Measurements from ENCODE around the gene OTC.

Gene OTC

DNA sequence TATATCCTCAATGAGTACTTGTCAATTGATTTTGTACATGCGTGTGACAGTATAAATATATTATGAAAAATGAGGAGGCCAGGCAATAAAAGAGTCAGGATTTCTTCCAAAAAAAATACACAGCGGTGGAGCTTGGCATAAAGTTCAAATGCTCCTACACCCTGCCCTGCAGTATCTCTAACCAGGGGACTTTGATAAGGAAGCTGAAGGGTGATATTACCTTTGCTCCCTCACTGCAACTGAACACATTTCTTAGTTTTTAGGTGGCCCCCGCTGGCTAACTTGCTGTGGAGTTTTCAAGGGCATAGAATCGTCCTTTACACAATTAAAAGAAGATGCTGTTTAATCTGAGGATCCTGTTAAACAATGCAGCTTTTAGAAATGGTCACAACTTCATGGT is at the start of gene OTC:
Gene OTC, plus strand, starts transcription at position 243 of the 400 bp plus-strand sequence. Its CDS starts 93 bp downstream, at position 336.
- DNase-seq (ENCODE audit: low spot score) = no peak

DNA sequence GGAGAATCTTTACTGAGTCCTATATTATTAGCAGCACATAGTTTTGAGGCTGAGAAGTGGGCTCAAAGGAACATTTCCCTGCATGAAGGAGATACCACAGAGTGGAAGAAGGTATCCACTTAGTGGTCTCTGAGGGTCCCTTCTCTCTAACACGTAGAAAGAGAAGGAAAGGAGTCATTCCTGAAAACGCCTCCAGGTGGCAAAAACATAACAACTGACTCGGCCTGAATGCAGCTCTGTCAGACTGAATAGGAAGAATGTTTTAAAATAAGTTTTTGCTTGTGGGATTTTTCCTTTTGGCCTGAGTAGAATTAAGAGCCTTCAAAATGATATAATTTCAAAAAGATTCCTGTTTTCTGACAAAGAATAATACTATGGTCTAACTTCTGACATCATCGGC is 48.4 kb upstream of the OTC start:
- DNase-seq (ENCODE audit: low spot score) = no peak

DNA sequence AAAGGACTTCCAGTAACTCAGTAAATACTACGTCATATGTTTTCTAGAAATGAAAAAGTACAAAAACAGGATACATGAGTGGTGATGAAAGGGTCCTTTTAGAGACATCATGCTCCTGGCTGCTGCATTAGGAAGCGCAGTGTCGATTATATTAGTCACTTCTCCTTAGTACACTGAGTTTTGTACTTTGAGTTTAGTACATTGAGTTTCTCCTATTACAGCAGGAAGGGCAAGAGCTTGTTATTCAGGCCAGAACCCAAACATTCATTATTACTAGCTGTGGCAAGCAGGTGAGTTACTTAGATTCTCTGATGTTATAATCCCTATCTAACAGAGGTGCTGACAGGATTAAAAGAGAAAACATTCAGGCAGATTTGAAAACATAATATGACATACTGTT is 46.4 kb upstream of the OTC start:
- DNase-seq (ENCODE audit: low spot score) = no peak

DNA sequence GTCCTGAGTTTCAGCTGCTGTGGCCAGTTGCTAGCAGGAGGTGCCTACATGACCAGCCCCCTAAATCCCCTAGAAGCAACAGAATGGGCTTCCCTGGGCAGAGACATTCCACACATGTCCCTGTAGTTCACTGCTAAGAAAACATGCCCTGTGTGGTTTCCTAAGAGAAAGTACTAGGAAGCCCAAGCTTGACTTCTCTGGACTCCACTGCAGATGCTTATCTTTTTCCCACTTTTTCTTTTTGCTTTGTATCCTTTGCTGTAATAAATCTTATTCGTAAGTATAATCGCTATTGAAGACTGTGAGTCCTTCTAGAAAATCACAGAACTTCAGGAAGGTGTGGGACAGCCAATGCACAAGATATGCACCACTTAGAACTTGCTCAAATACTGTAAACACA is 40.7 kb upstream of the OTC start:
- DNase-seq (ENCODE audit: low spot score) = no peak

DNA sequence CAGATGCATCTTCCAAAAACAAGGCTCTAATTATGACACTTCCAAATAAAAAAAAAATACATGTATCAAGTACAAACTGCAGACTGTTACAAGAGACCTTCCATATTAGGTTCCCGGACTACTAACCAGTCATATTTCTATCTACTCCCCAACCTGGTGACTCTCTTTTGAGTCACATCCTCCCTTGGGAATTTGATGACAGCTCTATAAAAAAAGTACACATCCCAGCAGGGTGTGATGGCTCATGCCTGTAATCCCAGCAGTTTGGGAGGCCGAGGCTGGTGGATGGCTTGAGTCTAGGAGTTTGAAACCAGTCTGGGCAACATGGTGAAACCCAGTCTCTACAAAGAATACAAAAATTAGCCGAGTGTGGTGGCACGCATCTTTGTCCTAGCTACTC is 40.0 kb upstream of the OTC start:
- no peak for DNase-seq (ENCODE audit: low spot score)

DNA sequence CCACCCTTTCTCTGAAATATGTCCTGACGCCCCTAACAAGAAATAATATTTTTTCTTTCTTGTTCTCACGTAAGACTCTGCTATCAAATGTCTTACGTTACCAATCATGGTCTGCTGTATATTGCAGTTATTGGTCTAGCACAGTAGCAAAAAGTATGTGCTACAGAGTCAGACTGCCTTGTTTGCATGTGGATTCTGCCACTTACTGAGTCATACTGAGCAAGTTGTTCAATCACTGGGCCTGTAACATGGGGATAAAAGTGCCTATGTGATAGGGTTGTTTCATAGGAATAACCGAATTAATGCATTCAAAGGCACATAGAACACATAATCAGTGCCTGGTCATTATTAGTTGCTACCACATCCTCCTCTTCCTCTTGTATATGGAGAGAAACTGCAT is 39.2 kb upstream of the OTC start:
- no peak for DNase-seq (ENCODE audit: low spot score)

DNA sequence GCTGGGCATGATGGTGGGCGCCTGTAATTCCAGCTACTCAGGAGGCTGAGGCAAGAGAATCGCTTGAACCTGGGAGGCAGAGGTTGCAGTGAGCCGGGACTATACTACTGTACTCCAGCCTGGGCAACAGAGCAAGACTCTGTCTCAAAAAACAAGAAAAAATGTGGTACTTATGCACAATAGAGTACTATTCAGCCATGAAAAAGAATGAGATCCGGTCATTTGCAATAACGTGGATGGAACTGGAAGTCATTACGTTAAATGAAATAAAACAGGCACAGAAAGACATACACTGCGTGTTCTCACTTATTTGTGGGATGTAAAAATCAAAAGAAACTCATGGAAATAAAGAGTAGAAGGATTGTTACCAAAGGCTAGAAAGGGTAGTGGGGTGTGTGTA is 37.2 kb upstream of the OTC start:
- DNase-seq (ENCODE audit: low spot score) = no peak

DNA sequence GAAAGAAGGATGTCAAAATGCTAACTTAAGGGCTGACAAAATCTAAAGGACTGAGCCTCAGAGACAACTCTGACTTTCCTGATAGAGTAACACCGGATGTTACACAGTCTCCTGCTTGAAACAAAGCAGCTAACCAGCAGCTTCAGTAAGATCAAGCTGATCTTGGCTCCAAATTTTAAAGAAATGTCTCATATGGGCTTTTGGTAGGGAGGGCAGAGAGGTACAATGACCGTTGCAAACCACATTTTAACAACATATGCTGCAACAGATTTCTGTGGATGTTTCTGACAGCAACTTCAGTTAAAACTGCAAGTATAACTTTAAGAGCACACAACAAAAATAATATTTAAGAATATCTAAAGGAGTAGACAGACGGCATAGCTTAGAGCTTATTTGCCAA is 34.2 kb upstream of the OTC start:
- no peak for DNase-seq (ENCODE audit: low spot score)

DNA sequence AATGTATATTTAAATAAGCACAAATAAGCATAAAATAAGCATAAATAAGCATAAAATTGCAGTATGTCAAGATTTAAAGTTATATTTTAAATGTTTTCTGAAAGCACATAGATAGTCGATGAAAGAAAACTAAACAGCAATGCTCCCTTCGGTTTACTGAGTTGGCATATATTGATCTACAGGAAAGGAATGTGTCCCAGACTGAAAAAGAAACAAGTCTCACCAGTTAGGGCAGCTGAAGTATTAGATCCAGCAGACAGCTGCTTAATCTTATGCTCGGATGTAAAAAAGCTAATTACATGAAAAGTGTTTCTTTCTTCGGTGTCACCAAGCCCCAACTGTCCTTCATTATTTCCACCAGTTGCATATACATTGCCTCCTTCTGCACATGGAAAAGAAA is 33.8 kb upstream of the OTC start:
- no peak for DNase-seq (ENCODE audit: low spot score)

DNA sequence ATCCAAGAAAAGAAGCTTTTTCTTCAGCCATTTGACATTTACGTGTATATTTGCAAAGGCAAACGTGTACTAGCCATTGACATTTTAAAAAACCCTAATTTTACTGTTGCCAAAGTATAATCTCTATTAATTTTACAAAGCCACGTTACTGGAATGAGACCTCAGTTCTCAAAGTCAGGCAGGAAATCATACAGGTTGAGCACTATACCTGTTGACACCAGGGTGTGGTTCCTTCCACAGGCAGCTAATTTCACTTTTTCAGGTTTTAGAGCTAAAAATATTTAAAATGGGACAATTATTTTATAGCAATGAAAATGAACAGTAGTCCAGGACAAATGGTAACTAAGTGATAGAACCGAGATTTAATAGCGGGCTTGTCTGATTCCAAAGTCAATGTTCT is 31.6 kb upstream of the OTC start:
- DNase-seq (ENCODE audit: low spot score) = no peak

DNA sequence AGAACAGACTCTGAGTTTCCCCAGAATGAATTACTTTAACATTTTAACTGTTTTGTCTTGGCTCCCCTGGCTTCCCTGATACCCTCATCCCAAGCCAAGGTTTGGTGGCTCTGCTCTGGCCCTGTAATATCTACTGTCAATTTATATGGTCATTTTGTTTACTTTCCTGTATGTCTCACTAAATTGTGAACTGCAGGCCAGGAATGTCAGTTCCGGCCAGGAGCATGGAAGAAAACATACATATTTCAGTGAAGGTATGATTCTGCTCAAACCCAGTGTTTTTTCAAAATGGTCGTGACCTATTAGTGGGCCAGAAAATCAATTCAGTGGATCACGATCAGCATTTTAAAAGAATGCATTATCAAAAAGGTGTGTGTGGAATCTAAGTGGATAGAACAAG is 26.3 kb upstream of the OTC start:
- DNase-seq (ENCODE audit: low spot score) = no peak

DNA sequence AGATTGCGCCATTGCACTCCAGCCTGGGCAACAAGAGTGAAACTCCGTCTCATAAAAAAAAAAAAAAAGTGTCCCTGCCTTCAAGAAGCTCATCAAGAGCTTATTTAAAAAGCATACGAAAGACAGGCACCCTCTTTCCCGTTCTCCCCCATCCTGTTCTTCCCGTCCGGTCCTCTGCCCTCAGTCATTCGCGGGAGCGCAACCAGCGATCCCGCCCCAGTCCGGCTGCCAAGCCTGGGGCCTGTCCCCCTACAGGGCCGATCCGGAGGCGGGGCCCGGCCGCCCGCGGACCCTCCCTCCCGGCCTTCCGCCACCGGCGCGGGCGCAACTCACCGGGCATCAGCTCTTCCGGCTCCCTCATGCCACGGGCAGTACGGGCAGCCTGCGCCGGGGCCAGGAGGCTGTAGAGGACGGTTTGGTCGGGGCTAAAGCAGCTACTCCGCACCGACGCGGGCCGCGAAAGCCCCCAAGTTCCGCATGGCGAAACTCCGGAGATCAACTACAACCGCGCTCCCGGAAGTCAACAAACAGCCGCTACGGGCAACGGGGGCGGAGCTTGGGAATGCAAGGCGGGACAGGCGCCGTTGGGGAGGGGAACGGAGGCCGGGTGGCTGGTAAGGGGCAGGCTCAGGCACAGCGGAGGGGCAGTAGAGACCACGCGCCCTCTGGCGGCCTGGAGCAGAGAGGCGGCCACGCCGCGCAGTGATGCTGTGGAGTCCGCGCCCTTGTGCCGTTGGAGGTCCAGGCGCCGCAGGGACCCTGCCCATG is 25.2 kb upstream of the OTC start, which contains the start of gene RPGR:
Gene RPGR, minus strand, starts transcription at position 503 of the 768 bp plus-strand sequence. Its CDS starts 142 bp downstream, at position 361.
- peak; percentile 91 for DNase-seq (ENCODE audit: low spot score)

DNA sequence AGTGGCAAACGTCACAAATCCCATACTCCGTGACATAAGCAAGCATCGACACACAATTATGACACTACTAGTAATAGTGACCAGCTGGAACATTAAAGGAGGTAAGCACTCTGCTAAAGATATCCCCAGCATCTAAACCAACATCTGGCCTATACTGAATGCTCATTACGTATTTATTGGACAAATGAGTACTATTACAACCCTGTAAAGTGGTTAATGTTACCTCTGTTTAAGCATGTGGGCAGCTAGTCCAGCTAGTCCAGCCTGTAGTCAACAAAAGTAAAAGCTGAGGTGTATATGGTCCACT is 24.7 kb upstream of the OTC start:
- DNase-seq (ENCODE audit: low spot score) = no peak

DNA sequence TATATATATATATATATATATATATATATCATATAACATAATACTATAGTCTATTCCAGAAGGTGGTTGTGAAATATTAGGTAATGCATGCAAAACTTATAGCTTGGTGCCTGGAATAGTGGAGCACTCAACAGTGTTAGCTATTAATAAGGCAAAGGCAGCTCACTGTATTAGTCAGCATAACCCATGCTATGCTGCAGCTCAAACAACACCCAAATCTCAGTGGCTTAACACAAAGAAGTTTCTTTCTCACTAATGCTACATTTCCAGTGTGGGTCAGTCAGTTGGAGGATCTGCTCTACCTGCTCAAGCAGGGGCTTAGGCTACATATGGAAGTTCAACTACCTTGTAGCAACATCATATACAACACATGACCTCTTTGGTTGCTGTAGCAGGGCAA is 19.9 kb upstream of the OTC start:
- no peak for DNase-seq (ENCODE audit: low spot score)

DNA sequence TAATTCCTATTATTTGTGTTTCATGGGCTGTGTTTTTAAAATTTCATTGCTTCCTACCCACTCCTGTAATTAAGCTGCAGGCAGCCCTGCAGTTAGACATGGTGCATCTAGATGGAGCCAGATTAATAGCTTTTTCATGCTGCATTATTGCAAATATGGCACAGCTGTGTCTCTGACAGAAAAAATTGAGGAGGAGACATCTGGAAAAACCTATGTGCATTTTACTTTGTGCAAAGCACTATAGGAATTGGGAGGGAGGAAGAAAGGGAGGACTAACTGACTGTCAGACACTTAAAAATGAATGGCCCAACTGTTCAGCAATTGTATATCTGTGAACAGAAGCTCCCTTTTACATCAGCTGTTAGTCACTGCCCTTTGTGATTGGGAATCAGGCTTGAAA is 17.0 kb upstream of the OTC start:
- DNase-seq (ENCODE audit: low spot score) = peak; percentile 11

DNA sequence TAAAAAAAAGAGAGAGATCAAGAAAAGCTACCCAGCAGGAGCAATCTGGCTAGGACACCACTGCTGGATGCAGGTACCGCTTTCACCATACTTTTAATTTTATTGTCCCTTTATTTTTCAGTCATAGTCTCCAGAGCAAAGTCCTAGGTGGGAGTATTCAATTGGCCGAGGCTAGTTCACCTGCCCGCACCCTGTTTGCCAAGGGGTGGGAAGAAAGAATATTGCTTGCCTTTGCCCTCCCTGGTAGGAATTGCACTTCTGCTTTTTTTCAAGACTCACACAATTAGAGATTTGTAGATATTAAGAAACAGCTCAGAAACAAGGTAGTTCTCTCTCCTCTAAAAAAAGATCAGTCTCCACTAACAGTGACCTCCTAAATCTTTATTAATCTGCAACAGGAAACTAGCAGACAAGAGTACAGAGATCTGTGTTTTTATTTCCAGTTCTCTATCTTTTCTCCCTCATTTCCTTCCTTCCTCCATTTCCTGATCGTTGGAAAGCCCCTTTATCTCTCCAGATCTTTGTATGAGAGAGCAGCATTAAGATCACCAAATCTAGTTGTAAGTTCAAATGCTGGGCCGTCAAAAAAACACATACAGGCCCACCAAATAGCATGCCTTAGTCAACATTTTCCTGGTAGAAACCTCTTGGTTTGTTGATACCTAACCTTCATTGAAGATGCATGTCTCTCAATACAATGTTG is 15.7 kb upstream of the OTC start:
- no peak for DNase-seq (ENCODE audit: low spot score)

DNA sequence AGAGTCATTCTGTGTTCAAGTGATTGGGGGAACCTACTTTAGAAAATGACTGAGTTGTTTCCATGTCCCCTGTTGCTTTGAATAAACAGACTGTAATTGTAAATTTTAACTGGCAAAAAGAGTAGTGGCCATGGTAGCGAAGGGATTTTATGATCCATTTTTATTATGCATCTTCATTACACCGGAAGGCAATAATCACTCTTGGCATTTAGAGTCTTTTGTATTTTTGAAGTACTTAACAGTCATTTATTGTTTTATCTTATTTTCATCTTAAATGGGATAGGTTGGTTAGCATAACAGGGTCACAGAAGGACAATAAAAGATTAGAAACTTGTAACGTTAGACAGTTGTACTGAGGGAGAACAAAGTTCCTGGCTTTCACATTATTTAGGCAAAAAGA is 11.0 kb upstream of the OTC start:
- no peak for DNase-seq (ENCODE audit: low spot score)

DNA sequence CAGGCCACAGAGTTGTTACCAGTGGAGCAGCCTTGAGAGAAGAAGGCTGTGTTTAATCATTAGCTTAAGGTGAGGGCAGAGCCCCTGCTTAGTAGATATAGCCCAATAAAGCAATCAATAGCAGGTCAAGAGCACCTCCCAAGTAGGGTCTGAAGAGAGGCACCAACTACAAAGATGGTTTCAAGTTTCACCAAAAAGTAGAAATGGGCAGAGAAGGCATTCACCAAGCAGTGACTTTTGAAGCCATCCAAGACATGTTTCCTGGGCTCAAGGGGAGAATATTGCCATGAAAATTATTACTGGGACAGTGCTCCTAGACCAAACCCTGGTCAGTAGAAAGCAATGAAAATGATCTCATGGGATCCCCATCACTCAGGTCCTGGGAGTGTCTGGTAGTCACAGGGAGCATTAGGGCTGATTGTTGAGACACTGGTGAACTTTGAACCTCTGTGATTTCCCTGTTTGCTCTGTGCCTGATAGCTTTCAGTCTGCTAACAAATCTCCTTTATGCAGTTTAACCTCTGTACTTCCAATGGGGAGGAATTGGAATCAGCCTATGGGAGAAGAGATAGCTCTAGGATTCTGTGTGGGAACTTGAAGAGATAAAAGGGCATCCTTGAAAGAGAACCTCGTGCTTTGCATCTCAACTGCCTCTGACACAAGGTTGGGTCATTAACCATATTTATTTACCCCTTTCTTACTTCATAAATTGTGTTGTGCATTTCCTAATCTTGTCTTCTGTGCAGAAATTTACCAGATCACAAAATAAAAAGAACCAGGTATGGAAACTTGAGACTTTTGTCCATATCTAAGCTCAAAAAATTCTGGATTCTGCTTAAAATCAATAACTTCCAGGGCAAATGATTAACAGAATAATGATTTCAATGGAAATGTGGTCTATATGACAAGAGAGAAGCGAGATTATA is 9.3 kb upstream of the OTC start:
- DNase-seq (ENCODE audit: low spot score) = no peak

DNA sequence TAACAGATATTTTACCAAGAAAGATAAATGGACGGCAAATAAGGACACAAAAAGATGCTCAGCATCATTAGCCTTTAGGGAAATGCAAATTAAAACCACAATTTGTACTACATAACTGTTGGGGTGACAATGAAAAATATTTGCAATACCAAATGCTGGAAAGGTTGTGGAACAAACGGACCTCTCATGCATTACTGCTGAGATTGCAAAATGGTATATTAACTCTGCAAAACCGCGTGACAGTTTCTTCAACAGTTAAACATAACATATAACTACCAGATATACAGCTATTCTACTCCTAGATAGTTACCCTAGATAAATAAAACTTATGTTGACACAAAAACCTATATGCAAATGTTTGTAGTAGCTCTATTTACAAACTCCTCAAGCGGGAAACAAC is 6.3 kb upstream of the OTC start:
- DNase-seq (ENCODE audit: low spot score) = no peak

DNA sequence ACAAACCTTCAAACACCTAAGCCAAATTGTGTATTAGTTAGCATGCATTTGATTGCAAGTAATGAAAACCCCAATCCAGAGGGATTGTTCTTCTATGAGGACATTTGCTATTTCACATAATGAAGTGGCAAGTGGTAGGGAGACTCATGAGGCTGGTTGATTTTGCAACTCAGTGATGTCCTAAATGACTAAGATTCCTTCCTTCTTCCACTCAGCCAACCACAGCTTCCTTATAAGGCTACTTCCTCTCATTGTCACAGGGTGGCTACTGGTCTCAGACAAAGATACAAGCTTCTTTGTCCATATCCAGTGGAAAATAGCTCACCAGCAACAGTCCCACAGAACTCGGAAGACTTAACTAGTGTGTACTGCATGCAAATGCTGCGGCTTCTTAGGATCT is 5.3 kb upstream of the OTC start:
- no peak for DNase-seq (ENCODE audit: low spot score)

DNA sequence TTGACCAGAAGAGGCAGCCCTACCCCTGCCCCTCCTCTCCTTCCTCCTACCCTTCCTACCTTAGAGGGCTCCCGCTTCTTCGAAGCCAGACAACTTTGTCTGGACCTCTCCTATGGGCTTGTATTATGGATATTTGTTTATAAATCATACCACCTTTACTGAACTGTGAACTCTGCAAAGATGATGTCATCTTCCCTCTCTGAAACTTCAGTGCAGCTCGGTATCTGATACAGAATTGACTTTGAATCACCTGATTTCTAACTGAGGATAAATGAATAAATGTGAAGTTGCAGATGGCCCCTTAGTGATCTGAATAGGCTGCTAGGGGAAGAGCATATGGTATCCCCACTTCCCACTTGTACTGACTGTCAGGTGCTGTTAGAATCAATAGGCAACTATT is 1.1 kb upstream of the OTC start:
- no peak for DNase-seq (ENCODE audit: low spot score)

DNA sequence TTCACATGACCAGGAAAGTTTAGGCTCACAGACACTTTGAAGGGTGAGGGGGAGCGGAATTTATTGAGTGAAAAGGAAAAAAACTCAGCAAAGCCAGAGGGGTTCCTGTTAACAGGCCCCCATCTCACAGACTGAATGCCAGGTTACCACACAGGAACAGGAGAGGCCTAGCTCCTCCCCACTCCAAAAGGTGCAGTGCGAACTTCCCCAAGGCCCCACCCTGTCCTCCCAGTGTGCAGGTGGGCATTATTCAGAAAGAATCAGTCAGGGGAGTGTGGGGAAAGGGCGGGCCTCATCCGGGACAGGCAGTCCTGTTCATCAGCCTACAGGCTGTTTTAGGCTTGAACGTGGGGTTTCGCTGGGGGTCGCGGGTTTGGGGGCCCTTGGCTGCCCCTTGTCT is 4.0 kb downstream of the OTC start:
- no peak for DNase-seq (ENCODE audit: low spot score)
